ENCODE measurements around the gene SLC1A7.

Gene SLC1A7

GRCh38 chr1:53081384-53082066, 60.9 kb downstream of the SLC1A7 start:
- Histone ChIP-seq H3K27ac (no peak overlapping the region), H3K4me3 (no peak overlapping the region)
- DNase-seq (ENCODE audit: low spot score), result no peak
- TF ChIP-seq CTCF (IDR thresholded peaks at IDR 0.05), result no peak

- DNase-seq (ENCODE audit: low spot score), result no peak
- TF ChIP-seq CTCF (IDR thresholded peaks at IDR 0.05), result no peak
- no peak overlapping the region for H3K27ac ChIP-seq
- H3K4me3 ChIP-seq, result no peak overlapping the region
Observed at GRCh38 chr1:53080769-53081168, 61.7 kb downstream of the SLC1A7 start.

- DNase-seq (ENCODE audit: low spot score), result no peak
- no peak for TF ChIP-seq CTCF (IDR thresholded peaks at IDR 0.05)
- H3K4me3 ChIP-seq, result no peak overlapping the region
Observed at GRCh38 chr1:53080041-53080440, 62.4 kb downstream of the SLC1A7 start.

GRCh38 chr1:53079251-53079650, 63.2 kb downstream of the SLC1A7 start:
- no peak for DNase-seq (ENCODE audit: low spot score)
- no peak overlapping the region for H3K27ac ChIP-seq
- TF ChIP-seq CTCF (IDR thresholded peaks at IDR 0.05), result no peak
- H3K4me3 ChIP-seq, result no peak overlapping the region

More at GRCh38 chr1:53080041-53080440, 62.4 kb downstream of the SLC1A7 start:
- no peak overlapping the region for H3K27ac ChIP-seq

GRCh38 chr1:53078333-53079101, 63.9 kb downstream of the SLC1A7 start:
- H3K27ac ChIP-seq, result no peak overlapping the region
- no peak for DNase-seq (ENCODE audit: low spot score)
- H3K4me3 ChIP-seq, result no peak overlapping the region
- TF ChIP-seq CTCF (IDR thresholded peaks at IDR 0.05), result no peak

GRCh38 chr1:53077599-53077965, 64.9 kb downstream of the SLC1A7 start:
- TF ChIP-seq CTCF (IDR thresholded peaks at IDR 0.05), result no peak
- Histone ChIP-seq H3K4me3 (no peak overlapping the region), H3K27ac (no peak overlapping the region)
- no peak for DNase-seq (ENCODE audit: low spot score)
